Right hindlimb (tissue), 1 donor: ENCODE data around the gene PCDHGB6.
"Not testable (repeated sequence)": the region's sequence is repeated elsewhere in the genome, so short reads cannot be mapped to it uniquely, and the experiment has no call there.

Source experiments
- DNase-seq: peaks from one replicate; pipeline ENCODE4 v3.0.0-alpha.2; 2018

The PCDHGB6 gene

DNA sequence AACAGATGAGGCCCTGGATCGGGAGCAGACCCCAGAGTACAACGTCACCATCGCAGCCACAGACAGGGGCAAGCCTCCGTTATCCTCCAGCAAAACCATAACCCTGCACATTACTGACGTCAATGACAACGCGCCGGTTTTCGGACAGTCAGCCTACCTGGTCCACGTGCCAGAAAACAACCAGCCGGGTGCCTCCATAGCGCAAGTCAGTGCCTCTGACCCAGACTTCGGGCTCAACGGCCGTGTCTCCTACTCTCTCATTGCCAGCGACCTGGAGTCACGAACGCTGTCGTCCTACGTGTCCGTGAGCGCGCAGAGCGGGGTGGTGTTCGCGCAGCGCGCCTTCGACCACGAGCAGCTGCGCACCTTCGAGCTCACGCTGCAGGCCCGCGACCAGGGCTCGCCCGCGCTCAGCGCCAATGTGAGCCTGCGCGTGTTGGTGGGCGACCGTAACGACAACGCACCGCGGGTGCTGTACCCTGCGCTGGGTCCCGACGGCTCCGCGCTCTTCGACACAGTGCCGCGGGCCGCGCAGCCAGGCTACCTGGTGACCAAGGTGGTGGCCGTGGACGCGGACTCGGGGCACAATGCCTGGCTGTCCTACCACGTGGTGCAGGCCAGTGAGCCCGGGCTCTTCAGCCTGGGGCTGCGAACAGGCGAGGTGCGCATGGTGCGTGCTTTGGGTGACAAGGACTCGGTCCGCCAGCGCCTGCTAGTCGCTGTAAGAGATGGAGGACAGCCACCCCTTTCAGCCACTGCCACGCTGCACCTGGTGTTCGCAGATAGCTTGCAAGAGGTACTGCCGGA lies 11.5 kb downstream of the PCDHGB6 start:
- no peak for DNase-seq

DNA sequence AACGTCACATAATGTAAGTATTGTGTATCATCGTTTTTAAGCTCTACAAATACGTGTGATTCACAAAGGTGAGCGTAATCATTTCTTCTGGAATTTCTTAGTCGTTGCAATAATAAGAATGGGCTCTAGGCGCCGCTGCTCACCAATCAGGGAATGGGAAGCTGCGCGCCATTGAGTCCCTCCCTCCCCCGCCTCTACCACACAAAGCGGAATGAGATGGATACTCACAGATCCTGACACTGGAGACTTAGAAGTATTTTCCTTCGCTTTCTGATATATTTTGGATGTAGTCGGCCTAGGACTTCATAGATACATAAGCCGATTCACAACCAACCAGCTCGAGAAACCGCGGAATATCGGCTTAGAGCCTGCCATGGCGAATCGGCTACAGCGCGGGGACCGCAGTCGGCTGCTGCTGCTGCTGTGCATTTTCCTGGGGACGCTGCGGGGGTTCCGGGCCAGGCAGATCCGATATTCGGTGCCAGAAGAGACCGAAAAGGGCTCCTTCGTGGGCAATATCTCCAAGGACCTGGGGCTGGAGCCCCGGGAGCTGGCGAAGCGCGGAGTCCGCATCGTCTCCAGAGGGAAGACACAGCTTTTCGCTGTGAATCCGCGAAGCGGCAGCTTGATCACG lies 13.2 kb downstream of the PCDHGB6 start, which contains the start of gene PCDHGA11:
Gene PCDHGA11, plus strand, starts transcription at position 197 of the 634 bp plus-strand sequence. Its CDS starts 177 bp downstream, at position 374.
- DNase-seq = no peak

DNA sequence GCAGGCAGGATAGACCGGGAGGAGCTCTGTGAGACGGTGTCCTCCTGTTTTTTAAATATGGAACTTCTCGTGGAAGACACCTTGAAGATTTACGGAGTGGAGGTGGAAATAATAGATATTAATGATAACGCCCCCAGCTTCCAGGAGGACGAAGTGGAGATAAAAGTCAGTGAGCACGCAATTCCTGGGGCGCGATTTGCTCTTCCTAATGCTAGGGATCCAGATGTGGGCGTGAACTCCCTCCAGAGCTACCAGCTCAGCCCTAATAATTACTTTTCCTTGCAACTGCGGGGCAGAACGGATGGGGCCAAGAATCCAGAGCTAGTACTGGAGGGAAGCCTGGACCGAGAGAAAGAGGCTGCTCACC lies 13.7 kb downstream of the PCDHGB6 start:
- no peak for DNase-seq

DNA sequence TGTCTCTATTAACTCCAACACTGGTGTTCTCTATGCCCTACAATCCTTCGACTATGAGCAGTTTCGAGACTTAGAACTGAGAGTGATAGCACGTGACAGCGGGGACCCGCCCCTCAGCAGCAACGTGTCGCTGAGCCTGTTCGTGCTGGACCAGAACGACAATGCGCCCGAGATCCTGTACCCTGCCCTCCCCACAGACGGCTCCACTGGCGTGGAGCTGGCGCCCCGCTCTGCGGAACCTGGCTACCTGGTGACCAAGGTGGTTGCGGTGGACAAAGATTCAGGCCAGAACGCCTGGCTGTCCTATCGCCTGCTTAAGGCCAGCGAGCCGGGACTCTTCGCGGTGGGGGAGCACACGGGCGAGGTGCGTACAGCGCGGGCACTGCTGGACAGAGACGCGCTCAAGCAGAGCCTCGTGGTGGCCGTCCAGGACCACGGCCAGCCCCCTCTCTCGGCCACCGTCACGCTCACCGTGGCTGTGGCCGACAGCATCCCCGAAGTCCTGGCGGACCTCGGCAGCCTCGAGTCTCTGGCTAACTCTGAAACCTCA lies 15.0 kb downstream of the PCDHGB6 start:
- DNase-seq = no peak

DNA sequence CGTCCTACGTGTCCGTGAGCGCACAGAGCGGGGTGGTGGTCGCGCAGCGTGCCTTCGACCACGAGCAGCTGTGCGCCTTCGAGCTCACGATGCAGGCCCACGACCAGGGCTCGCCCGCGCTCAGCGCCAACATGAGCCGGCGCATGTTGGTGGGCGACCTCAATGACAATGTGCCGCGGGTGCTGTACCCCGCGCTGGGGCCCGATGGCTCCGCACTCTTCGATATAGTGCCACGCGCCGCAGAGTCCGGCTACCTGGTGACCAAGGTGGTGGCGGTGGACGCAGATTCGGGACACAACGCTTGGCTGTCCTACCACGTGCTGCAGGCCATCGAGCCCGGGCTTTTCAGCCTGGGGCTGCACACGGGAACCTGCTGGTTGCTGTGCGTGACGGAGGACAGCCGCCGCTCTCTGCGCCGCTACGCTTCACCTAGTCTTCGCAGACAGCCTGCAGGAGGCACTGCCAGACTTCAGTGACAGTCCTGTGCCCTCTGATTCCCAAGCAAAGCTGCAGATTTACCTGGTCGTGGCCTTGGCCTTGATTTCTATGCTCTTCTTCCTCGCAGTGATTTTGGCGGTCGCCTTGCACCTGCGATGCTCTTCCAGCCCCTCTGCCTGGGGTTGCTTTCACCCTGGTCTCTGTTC lies 20.1 kb downstream of the PCDHGB6 start:
- DNase-seq = no peak

DNA sequence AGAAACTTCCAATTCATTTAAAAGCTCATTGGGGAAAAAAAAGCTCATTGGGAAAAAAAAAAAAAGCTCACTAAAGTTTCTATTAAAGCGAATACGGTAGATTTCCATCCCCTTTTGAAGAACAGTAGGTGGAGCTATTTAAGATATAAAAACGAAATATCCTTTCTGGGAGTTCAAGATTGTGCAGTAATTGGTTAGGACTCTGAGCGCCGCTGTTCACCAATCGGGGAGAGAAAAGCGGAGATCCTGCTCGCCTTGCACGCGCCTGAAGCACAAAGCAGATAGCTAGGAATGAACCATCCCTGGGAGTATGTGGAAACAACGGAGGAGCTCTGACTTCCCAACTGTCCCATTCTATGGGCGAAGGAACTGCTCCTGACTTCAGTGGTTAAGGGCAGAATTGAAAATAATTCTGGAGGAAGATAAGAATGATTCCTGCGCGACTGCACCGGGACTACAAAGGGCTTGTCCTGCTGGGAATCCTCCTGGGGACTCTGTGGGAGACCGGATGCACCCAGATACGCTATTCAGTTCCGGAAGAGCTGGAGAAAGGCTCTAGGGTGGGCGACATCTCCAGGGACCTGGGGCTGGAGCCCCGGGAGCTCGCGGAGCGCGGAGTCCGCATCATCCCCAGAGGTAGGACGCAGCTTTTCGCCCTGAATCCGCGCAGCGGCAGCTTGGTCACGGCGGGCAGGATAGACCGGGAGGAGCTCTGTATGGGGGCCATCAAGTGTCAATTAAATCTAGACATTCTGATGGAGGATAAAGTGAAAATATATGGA lies 22.7 kb downstream of the PCDHGB6 start, which contains the start of gene PCDHGA12:
Gene PCDHGA12, plus strand, starts transcription at position 176 of the 782 bp plus-strand sequence. Its CDS starts 253 bp downstream, at position 429.
- no peak for DNase-seq

DNA sequence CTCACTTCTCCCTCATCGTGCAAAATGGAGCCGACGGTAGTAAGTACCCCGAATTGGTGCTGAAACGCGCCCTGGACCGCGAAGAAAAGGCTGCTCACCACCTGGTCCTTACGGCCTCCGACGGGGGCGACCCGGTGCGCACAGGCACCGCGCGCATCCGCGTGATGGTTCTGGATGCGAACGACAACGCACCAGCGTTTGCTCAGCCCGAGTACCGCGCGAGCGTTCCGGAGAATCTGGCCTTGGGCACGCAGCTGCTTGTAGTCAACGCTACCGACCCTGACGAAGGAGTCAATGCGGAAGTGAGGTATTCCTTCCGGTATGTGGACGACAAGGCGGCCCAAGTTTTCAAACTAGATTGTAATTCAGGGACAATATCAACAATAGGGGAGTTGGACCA lies 23.5 kb downstream of the PCDHGB6 start:
- no peak for DNase-seq

DNA sequence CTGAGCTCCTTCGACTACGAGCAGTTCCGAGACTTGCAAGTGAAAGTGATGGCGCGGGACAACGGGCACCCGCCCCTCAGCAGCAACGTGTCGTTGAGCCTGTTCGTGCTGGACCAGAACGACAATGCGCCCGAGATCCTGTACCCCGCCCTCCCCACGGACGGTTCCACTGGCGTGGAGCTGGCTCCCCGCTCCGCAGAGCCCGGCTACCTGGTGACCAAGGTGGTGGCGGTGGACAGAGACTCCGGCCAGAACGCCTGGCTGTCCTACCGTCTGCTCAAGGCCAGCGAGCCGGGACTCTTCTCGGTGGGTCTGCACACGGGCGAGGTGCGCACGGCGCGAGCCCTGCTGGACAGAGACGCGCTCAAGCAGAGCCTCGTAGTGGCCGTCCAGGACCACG lies 24.5 kb downstream of the PCDHGB6 start:
- DNase-seq = not testable (repeated sequence)

DNA sequence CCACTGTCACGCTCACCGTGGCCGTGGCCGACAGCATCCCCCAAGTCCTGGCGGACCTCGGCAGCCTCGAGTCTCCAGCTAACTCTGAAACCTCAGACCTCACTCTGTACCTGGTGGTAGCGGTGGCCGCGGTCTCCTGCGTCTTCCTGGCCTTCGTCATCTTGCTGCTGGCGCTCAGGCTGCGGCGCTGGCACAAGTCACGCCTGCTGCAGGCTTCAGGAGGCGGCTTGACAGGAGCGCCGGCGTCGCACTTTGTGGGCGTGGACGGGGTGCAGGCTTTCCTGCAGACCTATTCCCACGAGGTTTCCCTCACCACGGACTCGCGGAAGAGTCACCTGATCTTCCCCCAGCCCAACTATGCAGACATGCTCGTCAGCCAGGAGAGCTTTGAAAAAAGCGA lies 24.9 kb downstream of the PCDHGB6 start:
- not testable (repeated sequence) for DNase-seq

DNA sequence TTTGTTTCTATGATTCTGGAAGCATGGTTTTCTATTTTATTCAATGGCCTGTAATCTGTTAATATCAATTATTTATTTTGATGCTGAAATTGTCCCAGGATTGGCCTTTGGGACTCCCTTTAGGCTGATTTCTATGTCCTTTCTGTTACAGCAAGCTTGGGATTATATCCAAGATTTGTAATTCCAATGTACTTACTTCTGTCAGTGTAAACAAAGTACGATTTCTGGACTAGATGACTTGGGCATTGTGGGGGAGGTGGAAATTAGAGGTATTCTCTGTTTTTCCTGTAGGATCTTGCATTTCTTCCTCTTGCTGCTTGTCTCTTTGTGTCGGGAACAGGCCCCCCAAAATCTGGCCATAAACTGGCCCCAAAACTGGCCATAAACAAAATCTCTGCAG lies 26.2 kb downstream of the PCDHGB6 start:
- DNase-seq = no peak

DNA sequence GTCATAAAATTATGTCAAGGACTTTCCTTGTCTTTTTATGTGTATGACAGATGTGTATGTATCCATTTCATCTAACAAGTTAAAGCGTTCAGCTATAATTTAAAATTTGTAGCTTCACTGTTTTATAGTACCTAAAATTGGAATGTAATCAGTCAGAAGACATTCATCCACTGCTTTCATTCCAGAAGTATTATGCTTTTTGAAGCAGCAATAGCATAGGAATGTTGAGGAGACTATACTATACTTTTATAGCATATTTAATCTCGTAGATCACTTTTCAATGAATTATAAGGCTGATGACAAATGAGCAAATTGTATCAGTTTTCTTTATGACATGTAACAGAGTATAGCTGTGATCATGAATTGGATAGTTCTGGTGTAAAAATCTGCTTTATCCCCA lies 29.4 kb downstream of the PCDHGB6 start:
- no peak for DNase-seq

DNA sequence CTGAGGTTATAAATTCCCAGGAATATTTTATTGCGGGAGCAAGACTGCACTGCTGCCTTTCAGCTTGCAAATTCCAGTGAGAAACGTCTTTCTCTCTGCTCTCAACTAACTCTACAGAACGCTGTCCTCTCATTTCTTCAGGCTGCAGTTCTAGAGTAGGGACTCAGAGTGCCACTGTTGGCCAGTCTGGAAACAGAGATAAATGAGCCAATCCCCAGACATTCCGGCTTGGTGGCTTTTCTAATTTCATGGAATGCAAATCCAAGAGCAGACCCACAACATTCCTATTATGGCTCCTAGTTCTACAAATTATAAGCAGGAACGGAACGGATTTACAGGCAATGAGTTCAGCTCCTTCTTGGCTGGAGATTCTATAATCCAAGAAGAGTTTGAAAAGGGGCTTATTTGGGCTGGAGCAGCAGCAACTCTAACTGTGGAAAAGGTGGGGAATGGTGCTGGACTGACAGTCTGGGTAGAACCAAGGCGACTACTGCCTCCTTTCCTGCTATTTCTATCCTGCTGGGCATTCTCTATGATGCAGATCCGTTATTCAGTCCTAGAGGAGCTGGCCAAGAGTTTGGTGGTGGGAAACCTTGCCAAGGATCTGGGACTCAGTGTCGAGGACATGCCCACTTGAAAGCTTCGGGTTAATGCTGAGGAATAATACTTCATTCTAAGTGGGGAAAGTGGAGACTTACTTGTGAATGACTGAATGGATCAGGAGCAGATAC lies 31.8 kb downstream of the PCDHGB6 start:
- DNase-seq = no peak

DNA sequence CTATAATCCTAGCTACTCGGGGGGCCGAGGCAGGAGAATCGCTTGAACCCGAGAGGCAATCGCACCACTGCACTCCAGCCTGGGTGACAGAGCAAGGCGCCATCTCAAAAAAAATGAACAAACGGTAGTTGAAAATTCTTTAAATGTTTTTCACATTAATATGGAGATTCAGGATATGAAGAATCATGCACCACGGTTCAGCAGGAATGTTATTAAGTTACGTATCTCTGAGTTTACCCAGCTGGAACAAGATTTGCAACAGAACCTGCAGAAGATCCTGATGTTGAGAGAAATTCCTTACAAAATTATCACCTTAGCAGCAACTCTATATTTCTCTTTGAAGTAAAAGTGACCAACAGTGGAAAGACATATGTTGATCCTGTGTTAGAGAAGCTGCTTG lies 32.5 kb downstream of the PCDHGB6 start:
- no peak for DNase-seq

DNA sequence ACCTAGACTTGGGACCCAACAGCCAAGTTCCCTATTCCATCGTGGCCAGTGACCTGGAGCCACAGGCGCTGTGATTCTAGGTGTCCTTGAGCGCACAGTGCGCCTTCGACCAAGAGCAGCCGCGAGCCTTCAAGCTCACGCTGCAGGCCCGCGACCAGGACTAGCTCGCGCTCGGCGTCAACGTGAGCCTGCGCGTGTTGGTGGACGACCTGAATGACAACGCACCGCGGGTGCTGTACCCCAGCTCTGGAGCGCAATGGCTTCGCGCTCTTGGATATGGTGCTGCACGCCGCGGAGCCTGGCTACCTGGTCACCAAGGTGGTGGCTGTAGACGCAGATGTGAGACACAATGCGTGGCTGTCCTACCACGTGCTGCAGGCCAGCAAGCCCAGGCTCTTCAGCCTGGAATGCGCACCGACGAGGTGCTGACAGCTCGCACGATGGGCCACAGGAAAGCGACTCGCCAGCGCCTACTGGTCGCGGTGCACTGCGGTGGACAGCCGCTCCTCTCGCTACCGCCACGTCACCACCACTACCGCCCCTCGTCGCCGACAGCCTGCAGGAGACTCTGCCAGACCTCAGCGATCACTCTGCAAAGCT lies 33.9 kb downstream of the PCDHGB6 start:
- no peak for DNase-seq
